Liver (tissue), 9 donors: ENCODE data around the gene TOMM22. TPM values are rescaled to one million over a fixed set of nuclear protein-coding genes. Genes with fewer than 3 reads are reported as not detected.

Source experiments
- DNase-seq: peaks from one replicate; pipeline ENCODE4 v3.0.0-alpha.2; 2017; ENCODE audit warnings: low spot score
- H3K27ac ChIP-seq, 2 donors: one replicate each; pipeline ENCODE4 v1.7.0; 2013; ENCODE audit warnings: inconsistent platforms in 2 of 2, low read length in 2 of 2, control low read depth in 1 of 2, low read depth in 1 of 2, mild to moderate bottlenecking in 1 of 2
- H3K27me3 ChIP-seq, 4 donors: one replicate each; pipeline versions ENCODE4 v1.6.1 to v1.7.0; 2013; ENCODE audit warnings: low read length in 3 of 4, inconsistent platforms in 1 of 4, mild to moderate bottlenecking in 1 of 4, moderate library complexity in 1 of 4; ENCODE audit not compliant: control insufficient read depth in 4 of 4, insufficient read depth in 4 of 4
- H3K36me3 ChIP-seq, 4 donors: one replicate each; pipeline versions ENCODE4 v1.6.1 to v1.7.0; 2013; ENCODE audit warnings: low read length in 3 of 4, mild to moderate bottlenecking in 3 of 4, low read depth in 1 of 4, moderate library complexity in 1 of 4; ENCODE audit not compliant: control insufficient read depth in 4 of 4, insufficient read depth in 3 of 4
- H3K4me1 ChIP-seq, 4 donors: one replicate each; pipeline versions ENCODE4 v1.6.1 to v1.7.0; 2013; ENCODE audit warnings: low read length in 3 of 4, mild to moderate bottlenecking in 3 of 4, moderate library complexity in 1 of 4; ENCODE audit not compliant: control insufficient read depth in 4 of 4, insufficient read depth in 4 of 4
- H3K4me3 ChIP-seq, 3 donors: one replicate each; pipeline versions ENCODE4 v1.6.1 to v1.7.0; 2013; ENCODE audit warnings: low read length in 3 of 3, control low read depth in 1 of 3, low read depth in 1 of 3, mild to moderate bottlenecking in 1 of 3
- H3K9ac ChIP-seq, 2 donors: one replicate each; pipeline ENCODE4 v1.7.0; 2013; ENCODE audit warnings: low read length in 2 of 2, mild to moderate bottlenecking in 2 of 2, moderate library complexity in 2 of 2, control low read depth in 1 of 2, low read depth in 1 of 2
- H3K9me3 ChIP-seq, 4 donors: one replicate each; pipeline versions ENCODE4 v1.6.1 to v1.7.0; 2013; ENCODE audit warnings: low read length in 3 of 4; ENCODE audit not compliant: control insufficient read depth in 4 of 4
- FOXA2 ChIP-seq: IDR thresholded peaks from 2 replicates; pipeline ENCODE4 v1.6.1; 2016; ENCODE audit warnings: antibody characterized with exemption
- RAD21 ChIP-seq, 2 donors: IDR thresholded peaks; 2 replicates each; pipeline ENCODE4 v1.6.1; 2016; ENCODE audit warnings: antibody characterized with exemption in 2 of 2, mild to moderate bottlenecking in 2 of 2
- REST ChIP-seq: IDR thresholded peaks from 2 replicates; pipeline ENCODE4 v1.6.1; 2016; ENCODE audit warnings: antibody characterized with exemption, mild to moderate bottlenecking
- YY1 ChIP-seq: IDR thresholded peaks from 2 replicates; pipeline ENCODE4 v1.6.1; 2016; ENCODE audit warnings: antibody characterized with exemption, mild to moderate bottlenecking
- WGBS: extraction: QIAGEN DNeasy Blood & Tissue Kit; methylation state at CpG from one replicate; pipeline ENCODE4 v1.1.7; 2013; 5-methylcytosine and 5-hydroxymethylcytosine counted together
- polyA plus RNA-seq, 2 donors: library from polyadenylated mRNA; stranded (reverse) in 1 of 2; unstranded in 1 of 2; fragments of 200-250 nt in 1 of 2; fragments of >200 nt in 1 of 2; fragmentation: Nextera tagmentation in 1 of 2; extraction: Ambion mirVana in 1 of 2; gene quantifications; one replicate each; pipeline versions ENCODE4 v1.2.1 to v1.2.3, GENCODE V29; 2013 to 2015
- total RNA-seq, 2 donors: library from RNA; depleted of rRNA; stranded (reverse); fragments of >200 nt; gene quantifications; one replicate each; pipeline ENCODE4 v1.2.3, GENCODE V29; 2014
- donor health status: healthy.
- donor health status: healthy.
- donor health status: healthy.
- donor health status: healthy.
- donor health status: healthy.

The TOMM22 gene
- total and polyA plus RNA-seq, 4 donors = 20.2 to 44.3 (median 21.3) TPM

GRCh38 chr22:38734421-38735100 is 52.8 kb downstream of the TOMM22 start:
- Histone ChIP-seq H3K4me1 (peaks cover 29 to 69% (median 52%) of the 10 kb centered on the region in 4 donors), H3K9ac (no peak overlapping the region), H3K9me3 (no peaks in the 10 kb centered on the region), H3K4me3 (no peak overlapping the region), H3K36me3 (peaks cover 34 to 62% (median 39%) of the 10 kb centered on the region in 4 donors), H3K27me3 (no peaks in the 10 kb centered on the region), H3K27ac (peak overlapping the region; percentile 81 to 83)
- 86% methylated on average over 13 of the region's 13 CpGs for WGBS
- TF ChIP-seq FOXA2 (no peak), YY1 (no peak), RAD21 (IDR thresholded peaks at IDR 0.05) (no peak), REST (no peak)
- DNase-seq = no peak

Other genes starting within 250 kb of the TOMM22 start
- gene KCNJ4, start 226.8 kb upstream of the TOMM22 start, total RNA-seq = under 1 TPM in 1 of 2 donors, not detected in 1; 0.05 TPM
- not detected for gene KCNJ4, start 226.8 kb upstream of the TOMM22 start, polyA plus RNA-seq
- 10 to 100 TPM in 1 of 2 donors, 1 to 10 TPM in 1; 8.1 to 12.8 TPM for gene KDELR3, start 213.9 kb upstream of the TOMM22 start, total RNA-seq
- 10 to 100 TPM in 1 of 2 donors, 1 to 10 TPM in 1; 3.5 to 10.9 TPM for gene KDELR3, start 213.9 kb upstream of the TOMM22 start, polyA plus RNA-seq
- gene DDX17, start 175.6 kb upstream of the TOMM22 start, total RNA-seq = 100 to 1,000 TPM; 279 to 451 TPM
- 10 to 100 TPM; 46.3 to 67.3 TPM for gene DDX17, start 175.6 kb upstream of the TOMM22 start, polyA plus RNA-seq
- gene DMC1, start 111.8 kb upstream of the TOMM22 start, total RNA-seq = 1 to 10 TPM in 1 of 2 donors, under 1 TPM in 1; 0.25 to 6.8 TPM
- gene DMC1, start 111.8 kb upstream of the TOMM22 start, polyA plus RNA-seq = 1 to 10 TPM in 1 of 2 donors, not detected in 1; 1.1 TPM
- gene FAM227A, start 25.6 kb upstream of the TOMM22 start, total RNA-seq = under 1 TPM; 0.05 to 0.42 TPM
- gene FAM227A, start 25.6 kb upstream of the TOMM22 start, polyA plus RNA-seq = under 1 TPM; 0.01 to 0.03 TPM
- gene CBY1, start 25.3 kb upstream of the TOMM22 start, total RNA-seq = 1 to 10 TPM; 6.3 to 8.6 TPM
- 10 to 100 TPM in 1 of 2 donors, 1 to 10 TPM in 1; 9.3 to 14.9 TPM for gene CBY1, start 25.3 kb upstream of the TOMM22 start, polyA plus RNA-seq
- 10 to 100 TPM; 15.6 to 20.6 TPM for gene JOSD1, start 19.0 kb downstream of the TOMM22 start, total RNA-seq
- gene JOSD1, start 19.0 kb downstream of the TOMM22 start, polyA plus RNA-seq = 10 to 100 TPM in 1 of 2 donors, 1 to 10 TPM in 1; 3.4 to 13.8 TPM
- gene GTPBP1, start 24.0 kb downstream of the TOMM22 start, total RNA-seq = 10 to 100 TPM; 24.3 to 56.3 TPM
- gene GTPBP1, start 24.0 kb downstream of the TOMM22 start, polyA plus RNA-seq = 1 to 10 TPM; 5.3 to 7.8 TPM
- 100 to 1,000 TPM in 1 of 2 donors, 10 to 100 TPM in 1; 53.3 to 170 TPM for gene SUN2, start 74.0 kb downstream of the TOMM22 start, total RNA-seq
- gene SUN2, start 74.0 kb downstream of the TOMM22 start, polyA plus RNA-seq = 100 to 1,000 TPM in 1 of 2 donors, 10 to 100 TPM in 1; 13.1 to 110 TPM
- 1 to 10 TPM; 4.0 to 5.6 TPM for gene DNAL4, start 112.2 kb downstream of the TOMM22 start, total RNA-seq
- 1 to 10 TPM; 4.9 TPM for gene DNAL4, start 112.2 kb downstream of the TOMM22 start, polyA plus RNA-seq
- gene NPTXR, start 162.1 kb downstream of the TOMM22 start, total RNA-seq = under 1 TPM; 0.05 to 0.25 TPM
- gene NPTXR, start 162.1 kb downstream of the TOMM22 start, polyA plus RNA-seq = under 1 TPM; 0.07 to 0.45 TPM
- gene CBX6, start 190.3 kb downstream of the TOMM22 start, total RNA-seq = 10 to 100 TPM; 10.8 to 11.0 TPM
- gene CBX6, start 190.3 kb downstream of the TOMM22 start, polyA plus RNA-seq = 1 to 10 TPM; 7.3 to 9.6 TPM